ENCODE results near the gene COLGALT1.

Gene COLGALT1

DNA sequence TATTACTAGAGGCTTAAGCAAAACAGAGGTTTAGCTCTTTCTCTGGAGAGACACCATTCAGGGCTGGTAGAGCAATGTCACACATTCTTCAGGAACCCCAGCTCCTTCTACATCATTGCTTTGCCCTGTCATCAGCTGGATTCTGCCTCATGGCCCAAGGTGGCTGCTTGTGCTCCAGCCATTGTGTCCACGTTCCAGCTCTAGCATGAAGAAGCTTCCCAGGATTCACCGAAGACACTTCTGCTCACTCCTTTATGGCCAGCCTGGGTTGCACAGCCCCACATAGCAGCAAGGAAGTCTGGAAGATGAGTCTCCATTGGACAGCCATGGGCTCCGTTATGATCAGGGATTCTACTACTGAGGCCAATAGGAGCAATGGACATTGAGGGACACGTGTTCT lies 30.8 kb upstream of the COLGALT1 start:
- H3K4me3 ChIP-seq (ENCODE audit: control insufficient read depth, low read depth, low read length) = no peak overlapping the region
- DNase-seq (ENCODE audit: low read depth) = no peak
- TF ChIP-seq, protein P1, sequence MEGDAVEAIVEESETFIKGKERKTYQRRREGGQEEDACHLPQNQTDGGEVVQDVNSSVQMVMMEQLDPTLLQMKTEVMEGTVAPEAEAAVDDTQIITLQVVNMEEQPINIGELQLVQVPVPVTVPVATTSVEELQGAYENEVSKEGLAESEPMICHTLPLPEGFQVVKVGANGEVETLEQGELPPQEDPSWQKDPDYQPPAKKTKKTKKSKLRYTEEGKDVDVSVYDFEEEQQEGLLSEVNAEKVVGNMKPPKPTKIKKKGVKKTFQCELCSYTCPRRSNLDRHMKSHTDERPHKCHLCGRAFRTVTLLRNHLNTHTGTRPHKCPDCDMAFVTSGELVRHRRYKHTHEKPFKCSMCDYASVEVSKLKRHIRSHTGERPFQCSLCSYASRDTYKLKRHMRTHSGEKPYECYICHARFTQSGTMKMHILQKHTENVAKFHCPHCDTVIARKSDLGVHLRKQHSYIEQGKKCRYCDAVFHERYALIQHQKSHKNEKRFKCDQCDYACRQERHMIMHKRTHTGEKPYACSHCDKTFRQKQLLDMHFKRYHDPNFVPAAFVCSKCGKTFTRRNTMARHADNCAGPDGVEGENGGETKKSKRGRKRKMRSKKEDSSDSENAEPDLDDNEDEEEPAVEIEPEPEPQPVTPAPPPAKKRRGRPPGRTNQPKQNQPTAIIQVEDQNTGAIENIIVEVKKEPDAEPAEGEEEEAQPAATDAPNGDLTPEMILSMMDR (IDR thresholded peaks at IDR 0.05; ENCODE audit: control insufficient read depth, insufficient read depth, low read depth, low read length, missing control alignments) = no peak

DNA sequence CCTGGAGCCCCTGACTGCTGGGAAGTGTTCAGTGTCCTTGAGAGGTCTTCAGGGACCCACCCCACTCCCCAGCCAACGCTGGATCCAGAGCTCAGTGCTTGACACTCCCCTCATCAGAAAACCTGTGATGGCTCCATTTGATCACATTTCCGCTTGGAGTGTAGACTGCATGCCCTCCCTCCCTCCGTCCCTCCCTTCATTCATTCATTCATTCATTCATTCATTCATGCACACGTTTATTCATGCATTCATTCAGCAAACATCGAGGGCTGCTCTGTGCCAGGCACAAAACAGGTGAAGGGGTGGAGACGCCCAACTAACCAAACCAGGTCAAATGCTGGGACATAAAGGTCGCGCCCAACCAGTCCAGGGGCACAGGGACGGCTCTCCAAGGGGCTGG lies 30.3 kb upstream of the COLGALT1 start:
- TF ChIP-seq, protein P1 (IDR thresholded peaks at IDR 0.05; ENCODE audit: control insufficient read depth, insufficient read depth, low read depth, low read length, missing control alignments) = no peak
- no peak overlapping the region for H3K4me3 ChIP-seq (ENCODE audit: control insufficient read depth, low read depth, low read length)

DNA sequence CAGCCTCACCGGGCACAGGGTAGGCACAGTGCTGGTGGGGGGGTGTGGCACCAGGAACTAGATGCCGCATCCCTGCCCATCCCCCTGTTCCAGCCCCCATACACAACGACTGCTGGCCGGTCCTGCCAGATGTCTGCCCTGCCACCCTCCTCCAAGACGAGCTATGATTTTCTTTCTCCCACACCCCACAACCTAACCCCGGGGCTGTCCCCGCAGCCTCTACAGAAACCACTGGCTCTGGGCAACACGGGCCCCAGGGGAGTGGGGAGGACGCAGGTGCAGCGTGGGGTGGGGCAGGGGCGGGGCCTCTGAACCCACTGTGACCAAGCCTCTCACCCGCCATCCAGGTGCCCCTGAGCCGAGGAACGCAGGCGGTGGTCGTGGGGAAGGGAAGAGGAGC lies 28.5 kb upstream of the COLGALT1 start:
- TF ChIP-seq, protein P1 (IDR thresholded peaks at IDR 0.05; ENCODE audit: control insufficient read depth, insufficient read depth, low read depth, low read length, missing control alignments) = no peak
- no peak overlapping the region for H3K4me3 ChIP-seq (ENCODE audit: control insufficient read depth, low read depth, low read length)
- no peak for DNase-seq (ENCODE audit: low read depth)

More for the DNA sequence above, 30.3 kb upstream of the COLGALT1 start:
- DNase-seq (ENCODE audit: low read depth) = no peak

DNA sequence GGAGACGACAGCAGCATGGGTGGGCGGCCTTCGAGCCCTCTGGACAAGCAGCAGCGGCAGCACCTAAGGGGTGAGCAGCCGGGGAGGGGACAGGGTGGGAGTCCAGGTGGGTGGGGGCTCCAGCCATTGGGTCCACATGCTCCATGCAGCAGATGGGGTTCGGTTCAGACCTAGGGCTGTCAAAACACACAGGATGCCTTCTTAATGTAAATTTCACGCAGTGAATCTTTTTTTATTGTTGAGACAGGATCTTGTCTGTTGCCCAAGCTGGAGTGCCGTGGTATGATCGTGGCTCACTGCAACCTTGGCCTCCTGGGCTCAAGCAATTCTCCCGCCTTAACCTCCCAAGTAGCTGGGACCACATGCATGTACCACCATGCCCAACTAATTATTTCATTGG lies 28.1 kb upstream of the COLGALT1 start:
- DNase-seq (ENCODE audit: low read depth) = no peak
- no peak overlapping the region for H3K4me3 ChIP-seq (ENCODE audit: control insufficient read depth, low read depth, low read length)
- TF ChIP-seq, protein P1 (IDR thresholded peaks at IDR 0.05; ENCODE audit: control insufficient read depth, insufficient read depth, low read depth, low read length, missing control alignments) = no peak

DNA sequence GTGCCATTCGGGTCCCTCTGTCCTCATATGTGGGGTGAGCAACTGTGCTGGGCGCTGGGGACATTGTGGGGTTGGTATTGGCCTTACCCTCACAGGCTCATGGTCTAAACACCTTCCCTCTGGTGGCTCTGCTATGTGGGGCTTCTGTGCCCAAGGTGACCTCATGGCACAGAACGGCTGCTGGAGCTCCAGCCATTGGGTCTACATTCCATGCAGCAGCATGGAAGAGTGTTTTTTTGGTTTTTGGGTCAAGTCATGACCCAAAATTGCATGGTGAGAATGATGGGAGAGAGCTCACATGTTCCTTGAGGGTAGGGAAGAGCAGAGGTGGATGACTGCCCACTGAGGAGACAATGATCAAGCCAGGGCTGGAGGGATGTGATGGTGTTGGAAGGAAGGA lies 26.8 kb upstream of the COLGALT1 start:
- no peak overlapping the region for H3K4me3 ChIP-seq (ENCODE audit: control insufficient read depth, low read depth, low read length)
- DNase-seq (ENCODE audit: low read depth) = no peak
- TF ChIP-seq, protein P1 (IDR thresholded peaks at IDR 0.05; ENCODE audit: control insufficient read depth, insufficient read depth, low read depth, low read length, missing control alignments) = no peak

DNA sequence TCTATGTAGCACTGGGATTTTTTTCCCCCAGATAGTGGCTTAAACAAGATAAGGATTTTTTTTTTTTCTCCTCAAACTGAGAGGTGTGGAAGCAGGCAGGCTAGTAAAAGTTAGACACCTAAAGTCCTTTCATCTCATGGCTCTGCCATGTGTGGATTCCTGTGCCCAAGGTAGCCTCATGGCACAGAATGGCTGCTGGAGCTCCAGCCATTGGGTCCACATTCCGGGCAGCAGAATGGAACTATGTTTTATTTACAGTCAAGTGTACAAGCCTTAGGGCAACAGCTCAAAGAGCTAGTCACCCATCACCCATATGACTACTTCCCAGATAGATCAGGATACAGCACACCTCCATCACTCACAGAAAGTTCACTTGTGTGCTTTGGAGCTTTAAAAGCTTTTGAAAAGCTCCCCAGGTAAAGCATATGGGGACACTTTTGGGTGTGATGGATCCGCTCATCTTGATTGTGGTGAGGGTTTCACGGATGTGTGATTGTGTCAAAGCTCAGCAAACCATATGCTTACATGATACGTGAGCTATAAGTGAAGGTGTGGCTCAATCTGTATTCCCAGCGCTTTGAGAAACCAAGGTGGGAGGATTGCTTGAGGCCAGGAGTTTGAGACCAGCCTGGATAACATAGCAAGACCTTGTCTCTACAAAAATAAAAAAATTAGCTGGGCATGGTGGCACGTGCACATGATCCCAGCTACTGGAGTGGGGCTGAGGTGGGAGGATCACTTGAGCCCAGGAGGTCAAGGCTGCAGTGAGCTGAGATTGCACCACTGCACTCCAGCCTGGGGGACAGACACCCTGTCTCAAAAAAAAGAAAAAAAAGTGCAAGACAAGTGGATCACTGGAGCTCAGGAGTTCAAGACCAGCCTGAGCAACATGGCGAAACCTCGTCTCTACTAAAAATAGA lies 25.9 kb upstream of the COLGALT1 start:
- H3K4me3 ChIP-seq (ENCODE audit: control insufficient read depth, low read depth, low read length) = no peak overlapping the region
- TF ChIP-seq, protein P1 (IDR thresholded peaks at IDR 0.05; ENCODE audit: control insufficient read depth, insufficient read depth, low read depth, low read length, missing control alignments) = no peak
- no peak for DNase-seq (ENCODE audit: low read depth)

All from AG09309 (cell line).